ENCODE measurements around the gene SDK1.

The SDK1 gene

DNA sequence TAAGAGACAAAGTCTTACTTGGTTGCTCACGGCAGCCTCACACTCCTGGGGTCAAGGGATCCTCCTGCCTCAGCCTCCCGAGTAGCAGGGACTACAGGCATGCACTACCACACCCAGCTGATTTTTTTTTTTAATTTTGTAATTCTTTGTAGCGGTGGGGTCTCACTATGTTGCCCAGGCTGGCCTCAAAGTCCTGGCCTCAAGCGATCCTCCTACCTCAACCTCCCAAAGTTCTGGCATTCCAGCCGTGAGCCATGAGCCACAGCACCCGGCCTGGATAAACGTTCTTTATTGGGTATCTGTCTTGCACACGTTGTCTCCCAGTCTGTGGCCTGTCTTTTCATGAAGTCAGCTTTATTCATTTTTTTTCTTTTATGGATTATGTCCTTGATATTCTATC lies 744.9 kb downstream of the SDK1 start:
- TF ChIP-seq, protein P1, sequence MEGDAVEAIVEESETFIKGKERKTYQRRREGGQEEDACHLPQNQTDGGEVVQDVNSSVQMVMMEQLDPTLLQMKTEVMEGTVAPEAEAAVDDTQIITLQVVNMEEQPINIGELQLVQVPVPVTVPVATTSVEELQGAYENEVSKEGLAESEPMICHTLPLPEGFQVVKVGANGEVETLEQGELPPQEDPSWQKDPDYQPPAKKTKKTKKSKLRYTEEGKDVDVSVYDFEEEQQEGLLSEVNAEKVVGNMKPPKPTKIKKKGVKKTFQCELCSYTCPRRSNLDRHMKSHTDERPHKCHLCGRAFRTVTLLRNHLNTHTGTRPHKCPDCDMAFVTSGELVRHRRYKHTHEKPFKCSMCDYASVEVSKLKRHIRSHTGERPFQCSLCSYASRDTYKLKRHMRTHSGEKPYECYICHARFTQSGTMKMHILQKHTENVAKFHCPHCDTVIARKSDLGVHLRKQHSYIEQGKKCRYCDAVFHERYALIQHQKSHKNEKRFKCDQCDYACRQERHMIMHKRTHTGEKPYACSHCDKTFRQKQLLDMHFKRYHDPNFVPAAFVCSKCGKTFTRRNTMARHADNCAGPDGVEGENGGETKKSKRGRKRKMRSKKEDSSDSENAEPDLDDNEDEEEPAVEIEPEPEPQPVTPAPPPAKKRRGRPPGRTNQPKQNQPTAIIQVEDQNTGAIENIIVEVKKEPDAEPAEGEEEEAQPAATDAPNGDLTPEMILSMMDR (IDR thresholded peaks at IDR 0.05; ENCODE audit: insufficient read depth, low read depth, low read length, missing control alignments) = no peak
- DNase-seq (ENCODE audit: low read depth) = no peak
- no peak overlapping the region for H3K4me3 ChIP-seq (ENCODE audit: low read length)

DNA sequence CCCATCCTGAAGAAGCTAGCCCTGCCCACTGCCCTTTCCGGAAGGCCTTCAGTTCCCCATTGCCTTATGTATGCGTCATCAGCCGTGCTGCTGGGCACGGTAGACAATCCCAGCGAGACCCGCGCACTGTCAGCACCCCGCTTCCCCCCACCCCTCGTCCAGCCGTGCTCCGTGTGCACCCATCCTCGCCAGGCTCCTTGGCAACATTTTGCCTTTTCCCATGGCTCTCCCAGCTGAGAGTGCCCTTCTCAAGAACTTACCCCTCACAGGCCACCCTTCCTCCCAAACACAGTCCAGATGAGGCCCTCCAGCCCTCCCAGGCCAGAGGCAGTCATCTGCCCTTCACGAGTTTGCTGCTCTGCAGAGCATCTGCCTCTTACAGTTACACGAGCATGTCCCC lies 747.3 kb downstream of the SDK1 start:
- H3K4me3 ChIP-seq (ENCODE audit: low read length) = no peak overlapping the region
- TF ChIP-seq, protein P1 (IDR thresholded peaks at IDR 0.05; ENCODE audit: insufficient read depth, low read depth, low read length, missing control alignments) = no peak
- DNase-seq (ENCODE audit: low read depth) = no peak

DNA sequence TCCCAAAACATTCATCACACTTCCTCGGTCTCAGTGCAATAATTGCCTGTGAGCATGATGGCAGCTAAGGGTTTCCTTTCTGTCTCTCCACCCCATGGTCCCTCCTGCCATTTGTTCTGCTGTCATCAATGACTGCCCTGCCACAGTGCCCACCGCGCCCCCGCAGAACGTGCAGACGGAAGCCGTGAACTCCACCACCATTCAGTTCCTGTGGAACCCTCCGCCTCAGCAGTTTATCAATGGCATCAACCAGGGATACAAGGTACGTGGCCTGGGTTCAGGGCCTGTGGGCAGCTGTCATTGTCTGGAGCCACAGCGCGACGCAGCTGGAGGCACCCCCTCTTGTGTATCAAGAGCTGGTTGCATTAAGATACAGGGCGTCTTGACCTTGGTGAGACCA lies 748.1 kb downstream of the SDK1 start:
- no peak for DNase-seq (ENCODE audit: low read depth)
- no peak overlapping the region for H3K4me3 ChIP-seq (ENCODE audit: low read length)
- TF ChIP-seq, protein P1 (IDR thresholded peaks at IDR 0.05; ENCODE audit: insufficient read depth, low read depth, low read length, missing control alignments) = no peak

DNA sequence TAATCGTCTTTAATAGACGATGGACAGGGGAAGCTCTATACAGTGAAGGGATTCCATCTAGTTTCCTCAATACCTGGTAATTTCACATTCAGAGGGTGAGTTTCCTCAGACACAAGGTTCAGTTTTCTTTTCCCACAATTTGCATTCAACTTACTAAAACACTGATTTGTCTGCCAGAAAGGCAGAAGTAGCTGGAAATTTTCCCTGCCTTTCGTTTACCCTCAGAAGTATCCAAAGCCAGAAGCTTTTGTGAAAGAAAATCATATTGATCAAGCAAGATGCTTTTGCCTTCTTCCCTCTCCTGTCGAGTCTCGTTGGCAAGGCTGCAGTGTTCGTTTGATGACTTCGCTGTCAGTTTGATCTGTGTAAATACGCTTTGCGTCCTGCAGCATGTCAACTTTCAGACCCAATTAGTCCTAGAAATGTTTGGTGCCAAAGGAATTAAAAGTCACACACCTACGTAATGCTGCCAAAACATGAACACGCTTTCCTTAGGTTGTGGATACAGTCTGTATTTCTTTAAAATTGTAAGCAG lies 749.1 kb downstream of the SDK1 start:
- no peak overlapping the region for H3K4me3 ChIP-seq (ENCODE audit: low read length)
- no peak for DNase-seq (ENCODE audit: low read depth)
- TF ChIP-seq, protein P1 (IDR thresholded peaks at IDR 0.05; ENCODE audit: insufficient read depth, low read depth, low read length, missing control alignments) = no peak

DNA sequence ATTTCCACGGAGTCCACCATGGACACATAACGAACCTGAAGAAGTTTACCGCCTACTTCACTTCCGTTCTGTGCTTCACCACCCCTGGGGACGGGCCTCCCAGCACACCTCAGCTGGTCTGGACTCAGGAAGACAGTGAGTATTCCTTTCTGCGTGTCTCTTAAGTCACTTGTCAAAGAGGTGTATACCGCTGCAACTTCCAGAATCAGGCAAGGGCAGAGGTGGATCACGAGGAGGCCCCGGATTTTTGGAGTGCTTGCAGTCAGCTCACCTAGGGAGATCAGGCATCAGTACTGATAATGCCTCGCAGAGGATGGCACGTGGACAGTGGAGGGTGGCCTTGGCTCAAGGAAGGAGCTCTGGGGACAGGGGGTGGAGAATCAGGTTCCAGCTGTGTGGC lies 750.6 kb downstream of the SDK1 start:
- TF ChIP-seq, protein P1 (IDR thresholded peaks at IDR 0.05; ENCODE audit: insufficient read depth, low read depth, low read length, missing control alignments) = no peak
- no peak overlapping the region for H3K4me3 ChIP-seq (ENCODE audit: low read length)
- DNase-seq (ENCODE audit: low read depth) = no peak

DNA sequence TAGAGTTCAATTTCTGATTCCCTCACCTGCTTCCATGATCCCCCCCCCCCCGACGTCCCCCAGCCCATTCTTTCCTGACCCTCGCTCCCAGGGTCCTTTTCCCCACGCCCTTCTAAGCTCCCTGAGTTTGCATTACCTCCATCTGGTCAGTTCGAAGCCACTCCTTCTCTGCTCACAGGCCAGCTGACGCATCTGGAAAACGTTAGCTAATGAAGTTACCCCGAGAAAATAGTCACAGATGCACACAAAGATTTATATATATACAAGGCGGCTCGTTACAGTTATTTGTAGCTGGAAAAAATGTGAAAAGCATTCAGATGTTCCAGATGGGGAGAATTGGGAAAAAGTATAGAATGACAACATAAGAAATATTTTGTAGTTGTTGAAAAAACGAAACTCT lies 751.1 kb downstream of the SDK1 start:
- no peak for DNase-seq (ENCODE audit: low read depth)

DNA sequence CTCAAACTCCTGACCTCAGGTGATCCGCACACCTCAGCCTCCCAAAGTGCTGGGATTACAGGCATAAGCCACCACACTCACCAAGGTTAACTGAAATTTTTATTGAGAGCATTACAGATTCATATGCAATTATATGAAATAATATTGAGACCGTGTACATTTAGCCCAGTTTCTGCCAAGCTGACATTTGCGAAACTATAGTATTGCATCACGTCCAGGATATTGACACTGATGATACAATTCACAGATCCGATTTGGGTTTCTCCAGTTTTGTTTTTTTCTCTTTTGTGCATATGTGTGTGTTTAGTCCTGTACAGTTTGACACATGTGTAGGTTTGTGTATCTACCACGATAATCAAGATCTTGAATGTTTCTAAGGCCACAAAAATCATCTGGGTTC lies 753.1 kb downstream of the SDK1 start:
- TF ChIP-seq, protein P1 (IDR thresholded peaks at IDR 0.05; ENCODE audit: insufficient read depth, low read depth, low read length, missing control alignments) = no peak
- no peak overlapping the region for H3K4me3 ChIP-seq (ENCODE audit: low read length)
- peak; percentile 2 for DNase-seq (ENCODE audit: low read depth)

More for the DNA sequence above, 751.1 kb downstream of the SDK1 start:
- no peak overlapping the region for H3K4me3 ChIP-seq (ENCODE audit: low read length)
- TF ChIP-seq, protein P1 (IDR thresholded peaks at IDR 0.05; ENCODE audit: insufficient read depth, low read depth, low read length, missing control alignments) = no peak
